ENCODE data around the gene GPX8.

GPX8 gene

DNA sequence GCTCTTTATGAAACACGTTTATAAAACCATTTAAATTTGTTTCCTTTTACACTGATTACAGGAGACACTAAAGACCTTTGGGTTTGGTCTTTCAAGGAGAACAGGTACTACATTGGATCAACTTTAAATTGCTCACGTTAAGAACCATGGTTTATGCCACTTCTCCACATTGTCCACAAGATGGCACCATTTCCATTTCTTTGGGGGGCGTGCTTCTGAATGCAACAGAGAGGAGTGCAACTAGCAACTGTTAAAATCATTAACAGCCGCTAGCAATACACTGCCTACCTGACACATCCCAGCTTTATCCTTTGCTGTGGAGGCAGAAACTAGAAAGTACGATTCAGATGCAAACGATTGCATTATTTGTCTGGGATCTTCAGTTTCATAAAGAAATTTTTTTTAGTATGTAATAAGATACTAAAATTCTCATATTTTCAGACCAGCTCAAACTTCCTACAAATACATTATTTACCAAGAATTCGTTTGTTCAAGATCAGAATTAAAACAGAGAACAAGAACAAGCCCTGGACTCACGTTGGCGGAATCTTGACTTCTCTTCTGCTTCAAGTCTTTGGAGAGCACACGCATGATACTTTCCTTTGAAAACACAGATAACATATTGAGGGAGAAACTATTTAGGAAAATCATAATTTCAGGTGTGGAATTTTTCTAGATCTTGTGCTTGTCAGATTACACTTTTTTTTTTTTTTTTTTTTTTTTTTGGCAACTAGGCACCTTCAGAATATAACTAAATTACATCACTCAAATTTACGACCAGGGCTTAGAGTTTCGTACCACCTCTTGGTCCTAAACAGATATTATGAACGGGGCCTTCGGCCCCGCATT, 12.3 kb downstream of the GPX8 start:
- in situ Hi-C loops (cut with HindIII; ENCODE audit: low sequenced_read_pairs), result loop anchor here (10.0 kb wide), 1 partner anchor 233 kb away; no protein-coding TSS in a partner anchor

DNA sequence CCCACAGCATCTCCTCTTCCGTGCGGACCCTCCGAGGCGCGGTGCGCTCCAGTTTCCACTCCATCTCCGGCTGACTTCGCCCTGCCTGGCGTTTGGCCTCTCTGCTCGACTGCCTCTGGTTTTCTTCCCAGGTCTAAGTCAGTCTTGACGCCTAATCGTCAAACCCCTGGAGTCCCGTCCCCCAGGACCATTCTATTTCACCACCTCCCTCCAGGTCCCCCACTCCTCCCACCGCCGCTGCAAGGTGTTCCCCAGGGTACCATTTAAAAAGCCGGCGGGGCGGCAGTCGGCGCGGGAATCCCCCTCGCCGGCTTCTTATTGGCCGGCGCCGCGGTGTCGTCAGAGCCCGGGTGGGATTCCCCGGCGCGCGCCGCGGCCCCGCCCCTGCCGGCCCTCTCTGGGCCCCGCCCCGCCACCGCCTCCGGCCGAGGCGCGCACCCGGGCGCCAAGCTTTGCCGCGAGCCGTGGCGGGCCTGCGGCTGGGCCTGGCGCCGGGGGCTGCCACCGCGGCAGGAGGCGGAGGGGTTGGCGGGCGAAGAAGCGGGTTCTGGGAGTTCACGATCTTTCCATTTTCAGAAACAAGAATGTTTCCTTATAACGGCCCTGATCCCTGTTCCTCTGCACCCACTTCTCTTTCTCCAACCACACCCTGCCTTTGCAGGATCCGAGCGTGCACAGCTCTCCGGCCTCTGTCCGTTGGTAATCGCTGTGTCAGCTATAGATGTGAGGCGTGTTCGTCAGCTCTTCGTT, 13.1 kb downstream of the GPX8 start, which contains the start of gene CDC20B:
Gene CDC20B, minus strand, starts transcription at position 241 of the 750 bp plus-strand sequence. Its CDS starts 177 bp downstream, at position 64.
- in situ Hi-C loops (cut with HindIII; ENCODE audit: low sequenced_read_pairs), result loop anchor here (10.0 kb wide), 1 partner anchor 232 kb away; no protein-coding TSS in a partner anchor

DNA sequence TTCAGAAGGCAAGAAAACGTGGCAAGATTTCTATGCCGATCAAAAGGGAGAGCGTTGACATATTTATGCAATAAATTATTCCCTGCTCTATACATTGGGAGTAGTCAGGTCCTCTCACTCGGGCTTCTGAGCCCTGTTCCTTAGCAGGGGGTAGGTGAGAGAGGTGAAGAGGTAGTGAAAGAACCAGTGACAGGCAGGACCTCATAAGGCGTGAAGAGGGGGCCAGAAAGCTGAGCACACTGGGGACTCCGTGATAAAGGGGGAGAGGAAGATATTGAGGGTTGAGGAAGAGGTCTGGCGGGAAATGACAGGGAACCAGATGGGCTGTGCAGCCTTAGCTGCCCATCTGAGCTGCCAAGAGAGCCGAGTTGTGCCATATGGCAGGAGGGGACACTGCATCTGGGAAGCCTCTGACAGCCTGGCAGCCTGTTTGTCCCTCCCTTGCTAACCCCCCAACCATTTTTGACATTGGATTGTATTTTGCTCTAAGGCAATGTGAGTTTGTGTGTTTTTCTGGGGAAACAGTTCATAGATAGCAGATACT, 13.8 kb downstream of the GPX8 start:
- in situ Hi-C loops (cut with HindIII; ENCODE audit: low sequenced_read_pairs), result loop anchor here (10.0 kb wide), 1 partner anchor 231 kb away; no protein-coding TSS in a partner anchor

DNA sequence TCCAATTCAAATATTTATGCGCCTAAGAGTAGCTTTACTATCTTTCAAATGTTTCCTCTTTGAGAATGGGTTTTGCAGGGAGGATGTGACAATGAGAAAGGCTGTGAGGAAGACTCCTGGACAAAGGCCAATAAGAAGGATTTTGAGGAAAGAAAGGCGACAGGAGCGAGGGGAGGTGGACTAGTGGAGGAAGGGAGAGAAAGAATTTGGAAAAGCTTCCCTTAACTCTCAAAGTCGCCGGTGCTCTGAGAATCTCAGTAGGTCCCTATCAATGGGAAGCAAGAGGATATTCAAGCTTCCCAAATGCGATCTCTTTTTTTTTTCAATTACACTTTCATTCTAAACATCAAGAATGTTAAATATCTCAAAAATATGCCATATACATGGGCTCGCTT, 15.8 kb downstream of the GPX8 start:
- in situ Hi-C loops (cut with HindIII; ENCODE audit: low sequenced_read_pairs), result loop anchor here (5.0 to 10.0 kb wide), 3 partner anchors 57 to 229 kb away; partner anchors contain the start of gene CCNO

DNA sequence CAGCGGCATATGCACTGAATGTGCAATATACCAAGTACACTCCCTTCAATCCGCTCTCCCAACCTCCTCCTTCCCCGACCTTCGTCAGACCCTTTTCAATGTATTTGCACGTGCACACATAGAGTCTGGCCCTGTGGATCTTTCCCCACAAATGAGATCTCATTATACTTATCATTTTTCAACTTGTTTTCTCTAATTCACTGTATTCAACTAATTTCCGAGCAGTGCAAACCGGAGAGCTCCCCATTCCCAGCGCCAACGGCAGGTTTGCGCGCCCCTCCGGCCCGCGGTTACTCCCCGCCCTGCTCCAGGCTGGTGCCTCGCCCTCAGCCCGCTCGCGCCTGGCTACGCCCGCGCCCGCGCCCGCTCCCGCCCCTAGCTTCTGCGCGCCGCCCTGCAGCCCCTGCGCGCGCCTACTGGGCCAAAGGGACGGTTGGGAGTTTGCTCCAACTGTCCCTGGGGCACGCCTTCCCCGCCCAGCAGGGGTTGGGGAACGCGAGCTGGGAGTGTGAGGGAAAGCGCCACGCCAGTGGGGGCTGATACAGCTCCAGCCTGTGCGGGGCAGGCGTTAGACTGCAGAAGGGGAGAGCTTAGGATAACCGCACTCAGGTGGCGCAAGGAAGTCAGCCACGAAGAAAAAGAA, 16.3 kb downstream of the GPX8 start:
- in situ Hi-C loops (cut with HindIII; ENCODE audit: low sequenced_read_pairs), result loop anchor here (5.0 to 10.0 kb wide), 3 partner anchors 56 to 229 kb away; partner anchors contain the start of gene CCNO

DNA sequence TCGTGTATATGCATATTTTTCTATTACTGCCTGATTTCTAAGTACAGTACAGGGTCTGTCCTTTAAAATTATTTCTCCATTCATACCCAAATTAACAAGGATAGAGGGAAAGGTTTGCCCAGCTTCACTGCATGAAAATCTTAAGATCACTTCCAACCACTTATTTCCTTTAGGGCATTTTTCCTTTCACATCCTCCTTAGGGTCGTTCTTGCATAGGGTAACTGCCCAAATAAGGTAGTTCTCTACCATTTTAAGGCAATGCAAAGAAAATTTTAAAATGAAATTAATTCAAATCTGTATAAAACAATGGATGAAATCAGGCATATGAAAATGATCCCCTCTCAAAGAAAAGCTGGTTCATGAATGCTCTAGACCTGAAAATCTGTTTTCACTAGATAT, 17.1 kb downstream of the GPX8 start:
- in situ Hi-C loops (cut with HindIII; ENCODE audit: low sequenced_read_pairs), result loop anchor here (5.0 to 10.0 kb wide), 3 partner anchors 55 to 228 kb away; partner anchors contain the start of gene CCNO

DNA sequence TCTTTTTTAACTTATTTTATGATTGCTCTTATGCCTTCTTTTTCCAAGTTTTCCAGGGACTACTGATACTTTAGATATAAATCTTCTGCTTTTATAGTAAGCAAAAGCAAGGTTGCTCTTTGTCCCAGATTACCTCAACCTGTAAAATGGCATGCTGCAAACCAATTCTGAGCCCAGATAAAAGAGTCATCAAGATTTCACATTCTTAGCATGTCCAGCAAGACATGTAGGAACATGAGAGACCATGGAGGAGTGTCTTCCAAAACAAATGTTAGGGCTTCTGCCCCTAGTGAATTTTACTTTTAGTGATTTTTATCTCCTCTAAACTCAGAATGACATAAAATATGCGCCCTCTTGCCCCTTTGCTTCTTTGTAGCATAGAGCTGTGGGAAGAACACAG, 20.0 kb downstream of the GPX8 start:
- in situ Hi-C loops (cut with HindIII; ENCODE audit: low sequenced_read_pairs), result no loop called here

DNA sequence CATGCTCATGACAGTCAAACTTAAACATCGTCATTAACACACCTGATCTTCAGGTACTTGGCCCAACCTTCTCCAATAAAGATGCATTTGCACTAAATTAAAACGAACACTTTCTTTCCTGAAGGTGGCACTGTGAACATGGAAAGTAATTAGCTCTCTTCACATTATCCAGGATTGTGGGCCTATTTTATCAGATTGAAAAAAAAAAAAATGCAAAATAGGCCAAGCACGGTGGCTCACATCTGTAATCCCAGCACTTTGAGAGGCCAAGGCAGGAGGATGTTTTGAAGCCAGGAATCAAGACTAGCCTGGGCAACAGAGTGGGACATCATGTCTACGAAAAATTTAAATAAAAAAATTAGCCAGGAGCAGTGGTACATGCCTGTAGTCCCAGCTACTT, 27.4 kb downstream of the GPX8 start:
- in situ Hi-C loops (cut with HindIII; ENCODE audit: low sequenced_read_pairs), result no loop called here

DNA sequence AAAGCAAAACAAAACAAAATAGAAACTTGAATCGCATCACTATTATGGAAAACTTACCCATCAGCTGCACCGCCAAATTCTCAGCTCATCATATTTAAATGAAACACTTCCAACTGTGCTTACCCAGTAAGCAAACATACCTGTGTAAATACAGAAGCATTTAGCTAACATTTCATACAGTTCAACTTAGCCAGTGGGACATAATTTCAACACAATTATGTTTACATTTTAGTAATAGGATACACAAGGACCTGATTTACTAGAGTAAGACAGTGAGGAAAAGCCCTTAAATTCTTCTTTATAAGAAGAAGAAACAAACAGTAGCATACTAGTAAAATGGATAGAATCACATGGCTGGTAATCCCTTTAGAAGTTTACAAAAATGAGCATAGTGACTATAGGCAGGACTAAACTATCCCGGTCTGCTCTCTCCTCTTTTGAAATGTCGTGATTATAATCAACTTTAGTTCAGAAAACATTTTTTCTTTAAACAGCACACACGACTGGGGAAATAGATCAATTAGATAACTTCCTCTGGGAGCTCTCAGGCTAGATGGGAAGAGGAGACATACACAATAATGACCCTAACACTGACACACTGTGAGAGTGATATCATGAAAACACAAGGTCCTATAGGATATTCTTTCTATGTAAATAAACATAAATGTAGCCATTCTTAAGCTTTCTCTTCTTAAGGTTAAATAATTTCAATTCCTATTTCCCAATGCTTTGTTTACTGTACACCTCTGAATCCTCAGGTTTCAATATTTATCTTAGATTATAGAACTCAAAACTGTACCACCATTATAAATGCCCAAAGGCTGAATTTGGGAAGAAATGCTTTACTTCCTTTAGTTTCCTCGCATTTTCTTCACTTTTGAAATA, 28.9 kb downstream of the GPX8 start:
- in situ Hi-C loops (cut with HindIII; ENCODE audit: low sequenced_read_pairs), result no loop called here

DNA sequence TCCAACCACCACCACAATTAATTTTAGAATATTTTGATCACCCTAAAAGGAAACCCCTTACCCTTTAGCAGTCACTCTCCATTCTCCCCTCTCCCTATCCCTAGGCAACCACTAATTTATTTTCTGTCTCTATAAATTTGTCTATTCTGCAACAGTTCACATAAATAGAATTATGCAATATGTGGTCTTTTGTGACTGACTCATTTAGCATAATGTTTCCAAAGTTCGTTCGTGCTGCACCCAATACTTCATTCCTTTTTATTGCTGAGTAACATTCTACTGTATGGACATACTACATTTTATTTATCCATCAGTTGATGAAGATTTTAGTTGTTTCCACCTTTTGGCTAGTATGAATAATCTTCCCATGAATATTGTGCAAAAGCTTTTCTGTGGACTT, 31.2 kb downstream of the GPX8 start:
- in situ Hi-C loops (cut with HindIII; ENCODE audit: low sequenced_read_pairs), result no loop called here

DNA sequence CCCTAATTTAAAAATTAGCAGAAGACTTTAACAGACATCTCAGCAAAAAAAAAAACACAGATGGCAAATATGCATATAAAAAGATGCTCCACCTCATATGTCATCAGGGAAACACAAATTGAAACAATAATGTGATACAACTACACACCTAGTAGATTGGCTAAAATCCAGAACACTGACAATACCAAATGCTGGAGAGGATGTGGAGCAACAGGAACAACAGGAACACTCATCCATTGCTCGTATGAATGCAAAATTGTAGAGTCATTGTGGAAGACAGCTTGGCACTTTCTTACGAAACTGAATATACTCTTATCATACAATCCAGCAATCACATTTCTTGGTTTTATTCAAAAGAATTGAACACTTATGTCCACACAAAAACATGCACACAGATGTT, 45.0 kb downstream of the GPX8 start:
- in situ Hi-C loops (cut with HindIII; ENCODE audit: low sequenced_read_pairs), result no loop called here

DNA sequence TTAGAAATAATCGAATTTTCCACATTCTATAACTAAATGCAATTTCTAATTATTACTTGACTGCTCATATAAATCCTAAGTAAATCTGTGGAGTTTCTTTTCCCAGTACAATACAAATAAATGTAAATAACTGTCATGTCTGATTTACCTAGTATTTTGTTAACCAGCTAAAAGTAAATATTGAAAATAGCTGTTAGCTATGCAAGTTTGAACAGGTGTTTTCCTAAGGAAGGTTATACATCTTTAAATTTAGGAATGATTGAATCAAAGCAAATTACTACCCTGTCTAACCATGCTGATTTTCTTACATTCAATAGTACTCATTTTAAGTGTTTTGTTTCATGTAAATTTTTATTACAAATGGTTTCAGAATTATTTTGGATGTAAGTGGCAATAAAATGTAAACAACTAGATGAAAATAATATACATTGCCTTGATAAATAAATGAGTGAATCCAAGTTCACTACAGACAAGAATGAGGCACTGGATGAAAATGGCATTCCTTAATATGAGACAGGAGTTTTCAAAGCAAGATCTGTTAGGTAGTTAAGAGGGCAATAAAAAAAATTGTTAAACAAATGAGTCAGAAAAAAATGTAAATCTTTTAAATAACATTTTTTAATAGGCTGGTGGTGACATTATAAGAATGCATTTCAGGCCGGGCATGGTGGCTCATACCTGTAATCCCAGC, 51.4 kb downstream of the GPX8 start:
- in situ Hi-C loops (cut with HindIII; ENCODE audit: low sequenced_read_pairs), result no loop called here
